ENCODE measurements around the gene OTOGL.

The OTOGL gene

GRCh38 chr12:80099259-80099658 is at the start of gene OTOGL:
Gene OTOGL (plus strand): TSS chr12:80099537. CDS start chr12:80209432, 109,895 bp downstream.
- no peak within 1 kb of the TSS for H3K9ac ChIP-seq (ENCODE audit: low read length)

GRCh38 chr12:80050236-80050635 is 49.1 kb upstream of the OTOGL start:
- Histone ChIP-seq H3K9me3 (ENCODE audit: low read length) (no peaks in the 10 kb centered on the region), H3K27me3 (ENCODE audit: insufficient read depth, low read length) (no peaks in the 10 kb centered on the region), H3K36me3 (ENCODE audit: insufficient read depth, low read length) (no peaks in the 10 kb centered on the region)

More at GRCh38 chr12:80099259-80099658, at the start of gene OTOGL:
- Histone ChIP-seq H3F3A (ENCODE audit: insufficient read depth, low read length) (no peaks in the 10 kb centered on the region), H2AFZ (ENCODE audit: low read length) (no peak within 1 kb of the TSS), H3K27me3 (ENCODE audit: insufficient read depth, low read length) (no peaks in the 10 kb centered on the region), H3K36me3 (ENCODE audit: insufficient read depth, low read length) (no peaks in the 10 kb centered on the region), H3K4me1 (ENCODE audit: insufficient read depth, low read length, severe bottlenecking) (no peaks in the 10 kb centered on the region), H3K9me3 (ENCODE audit: low read length) (no peaks in the 10 kb centered on the region), H3K27ac (ENCODE audit: low read depth, low read length, poor library complexity, severe bottlenecking) (no peak within 1 kb of the TSS), H3K4me2 (ENCODE audit: low read length) (no peak within 1 kb of the TSS), H4K20me1 (ENCODE audit: insufficient read depth, low read length) (no peaks in the 10 kb centered on the region), H3K79me2 (ENCODE audit: insufficient read depth, low read length) (no peaks in the 10 kb centered on the region), H3K4me3 (ENCODE audit: low read depth, low read length, poor library complexity, severe bottlenecking) (no peak within 1 kb of the TSS), H3K9me2 (ENCODE audit: low read depth, low read length) (no peaks in the 10 kb centered on the region)
- TF ChIP-seq CTCF (IDR thresholded peaks at IDR 0.05; ENCODE audit: low read length) (no peak), EZH2 (IDR thresholded peaks at IDR 0.05; ENCODE audit: borderline replicate concordance, low read length) (no peak)

GRCh38 chr12:80053051-80053790 is 46.1 kb upstream of the OTOGL start:
- H3K27me3 ChIP-seq (ENCODE audit: insufficient read depth, low read length), result no peaks in the 10 kb centered on the region
- no peak overlapping the region for H3K4me2 ChIP-seq (ENCODE audit: low read length)
- no peak overlapping the region for H3K4me3 ChIP-seq (ENCODE audit: low read depth, low read length, poor library complexity, severe bottlenecking)
- no peaks in the 10 kb centered on the region for H3K79me2 ChIP-seq (ENCODE audit: insufficient read depth, low read length)
- H3K9ac ChIP-seq (ENCODE audit: low read length), result no peak overlapping the region
- TF ChIP-seq CTCF (IDR thresholded peaks at IDR 0.05; ENCODE audit: low read length), result no peak
- TF ChIP-seq EZH2 (IDR thresholded peaks at IDR 0.05; ENCODE audit: borderline replicate concordance, low read length), result no peak
- H3K9me2 ChIP-seq (ENCODE audit: low read depth, low read length), result no peaks in the 10 kb centered on the region
- no peaks in the 10 kb centered on the region for H3F3A ChIP-seq (ENCODE audit: insufficient read depth, low read length)
- H3K4me1 ChIP-seq (ENCODE audit: insufficient read depth, low read length, severe bottlenecking), result no peaks in the 10 kb centered on the region
- no peaks in the 10 kb centered on the region for H3K9me3 ChIP-seq (ENCODE audit: low read length)
- no peak overlapping the region for H3K27ac ChIP-seq (ENCODE audit: low read depth, low read length, poor library complexity, severe bottlenecking)
- no peak overlapping the region for H2AFZ ChIP-seq (ENCODE audit: low read length)
- no peaks in the 10 kb centered on the region for H3K36me3 ChIP-seq (ENCODE audit: insufficient read depth, low read length)
- no peaks in the 10 kb centered on the region for H4K20me1 ChIP-seq (ENCODE audit: insufficient read depth, low read length)

More at GRCh38 chr12:80050236-80050635, 49.1 kb upstream of the OTOGL start:
- H3K9me2 ChIP-seq (ENCODE audit: low read depth, low read length), result no peaks in the 10 kb centered on the region
- H4K20me1 ChIP-seq (ENCODE audit: insufficient read depth, low read length), result no peaks in the 10 kb centered on the region
- H3K9ac ChIP-seq (ENCODE audit: low read length), result no peak overlapping the region
- no peaks in the 10 kb centered on the region for H3K79me2 ChIP-seq (ENCODE audit: insufficient read depth, low read length)
- no peaks in the 10 kb centered on the region for H3K4me1 ChIP-seq (ENCODE audit: insufficient read depth, low read length, severe bottlenecking)
- H3F3A ChIP-seq (ENCODE audit: insufficient read depth, low read length), result no peaks in the 10 kb centered on the region
- H3K27ac ChIP-seq (ENCODE audit: low read depth, low read length, poor library complexity, severe bottlenecking), result no peak overlapping the region
- H2AFZ ChIP-seq (ENCODE audit: low read length), result no peak overlapping the region
- H3K4me3 ChIP-seq (ENCODE audit: low read depth, low read length, poor library complexity, severe bottlenecking), result no peak overlapping the region
- H3K4me2 ChIP-seq (ENCODE audit: low read length), result no peak overlapping the region
- TF ChIP-seq CTCF (IDR thresholded peaks at IDR 0.05; ENCODE audit: low read length) (no peak), EZH2 (IDR thresholded peaks at IDR 0.05; ENCODE audit: borderline replicate concordance, low read length) (no peak)
